ENCODE results near the gene TUBA3D. TPM values are rescaled to one million over a fixed set of nuclear protein-coding genes. Genes with fewer than 3 reads are reported as not detected.
"Not testable (repeated sequence)": the region's sequence is repeated elsewhere in the genome, so short reads cannot be mapped to it uniquely, and the experiment has no call there.

Gene TUBA3D
- total RNA-seq, 1 experiment from 2014 or later: not detected

- no CpG with 5 or more reads among the region's 40 CpGs for WGBS (ENCODE audit: extremely low coverage, insufficient read length, low lambda C conversion rate)
- peak overlapping the region; percentile 99 for H3K9ac ChIP-seq (ENCODE audit: extremely low read depth, insufficient read length, low read length)
- H3K18ac ChIP-seq (ENCODE audit: insufficient read length, low read depth, low read length): peak overlapping the region; percentile 91
- peak overlapping the region; percentile 59 for H3K56ac ChIP-seq (ENCODE audit: insufficient read length, low read depth, low read length)
- peak overlapping the region; percentile 61 for H3K27ac ChIP-seq (ENCODE audit: insufficient read length, low read depth, low read length)
- Mint-ChIP-seq H3K4me3 (peak overlapping the region; percentile 96), H3K27me3 (ENCODE audit: low read depth) (no peaks in the 10 kb centered on the region), H3K36me3 (ENCODE audit: insufficient read depth in 1 of 3, low read depth in 3 of 3) (peaks cover 10 to 23% (median 23%) of the 10 kb centered on the region in 3 experiments; a peak in 6 of 7 replicates), H3K4me1 (peaks cover 6 to 17% of the 10 kb centered on the region in 2 experiments; a peak in 3 of 4 replicates), H3K27ac (peak overlapping the region; percentile 98 to 99 (median 99)), H3K9me3 (peaks cover 0 to 2% of the 10 kb centered on the region in 2 experiments; a peak in 1 of 5 replicates)
- no peaks in the 10 kb centered on the region for H3K27me3 ChIP-seq (ENCODE audit: insufficient read depth, low read length)
- H3K4me2 ChIP-seq (ENCODE audit: insufficient read depth, insufficient read length, low read length): peak overlapping the region; percentile 93
- no peaks in the 10 kb centered on the region for H3K4me1 ChIP-seq (ENCODE audit: insufficient read depth, low read length)
- peak overlapping the region; percentile 91; the same call in 1 of the 2 replicates for H3K4ac ChIP-seq (ENCODE audit: low read depth, low read length)
- H4K8ac ChIP-seq (replicated peaks; ENCODE audit: insufficient read length, low read depth, low read length): no peak overlapping the region
- no peaks in the 10 kb centered on the region for H4K20me1 ChIP-seq (ENCODE audit: control insufficient read depth, insufficient read depth, insufficient read length)
- H4K91ac ChIP-seq (ENCODE audit: insufficient read length, low read depth, low read length): peak overlapping the region; percentile 96
- no peak overlapping the region for H2BK20ac ChIP-seq (ENCODE audit: low read depth, low read length, poor library complexity, severe bottlenecking)
- no peaks in the 10 kb centered on the region for H3K9me3 ChIP-seq (ENCODE audit: control insufficient read depth, low read depth, low read length)
- no peak overlapping the region for H2AK5ac ChIP-seq (ENCODE audit: insufficient read length, low read length)
- no peak overlapping the region for H3T11ph ChIP-seq (ENCODE audit: low read length)
- H4K5ac ChIP-seq (ENCODE audit: insufficient read length, low read depth, low read length): peak overlapping the region; percentile 97
- no peak for TF ChIP-seq CTCF (conservative IDR thresholded peaks at IDR 0.05)
- no peak overlapping the region for H2BK120ac ChIP-seq (ENCODE audit: low read depth, low read length, poor library complexity, severe bottlenecking)
- peak overlapping the region; percentile 97 for H3K14ac ChIP-seq (ENCODE audit: insufficient read depth, low read length)
- H3K79me2 ChIP-seq (ENCODE audit: insufficient read depth, low read length): peaks cover 20% of the 10 kb centered on the region; the same call in 1 of the 2 replicates
- no peak overlapping the region for H2BK15ac ChIP-seq (ENCODE audit: low read depth, low read length)
- H2BK12ac ChIP-seq (ENCODE audit: insufficient read length, low read depth, low read length): no peak overlapping the region
- H2AFZ ChIP-seq (ENCODE audit: low read length): no peak overlapping the region
- H3K23ac ChIP-seq (ENCODE audit: insufficient read length, low read depth, low read length): no peak overlapping the region
- peaks cover 4% of the 10 kb centered on the region for H3K23me2 ChIP-seq (ENCODE audit: insufficient read length, low read depth, low read length, poor library complexity, severe bottlenecking)
- peak overlapping the region; percentile 12 for H2BK5ac ChIP-seq (ENCODE audit: insufficient read length, low read length)
- DNase-seq: no peak
- H3K79me1 ChIP-seq (ENCODE audit: insufficient read depth, low read depth, low read length, poor library complexity, severe bottlenecking): peaks cover 3% of the 10 kb centered on the region
These were observed 17.5 kb downstream of the TUBA3D start for GRCh38 chr2:131493199-131493968.

GRCh38 chr2:131495506-131495905 is 19.6 kb downstream of the TUBA3D start:
- H3K9ac ChIP-seq (ENCODE audit: extremely low read depth, insufficient read length, low read length); H3K27ac ChIP-seq (ENCODE audit: insufficient read length, low read depth, low read length); H3K9me3 Mint-ChIP-seq; H3K4ac ChIP-seq (ENCODE audit: low read depth, low read length); H3K56ac ChIP-seq (ENCODE audit: insufficient read length, low read depth, low read length); H3K27me3 ChIP-seq (ENCODE audit: insufficient read depth, low read length); H2BK12ac ChIP-seq (ENCODE audit: insufficient read length, low read depth, low read length); H3K79me1 ChIP-seq (ENCODE audit: insufficient read depth, low read depth, low read length, poor library complexity, severe bottlenecking); H3K18ac ChIP-seq (ENCODE audit: insufficient read length, low read depth, low read length); H3K4me1 ChIP-seq (ENCODE audit: insufficient read depth, low read length); H4K5ac ChIP-seq (ENCODE audit: insufficient read length, low read depth, low read length); H3K14ac ChIP-seq (ENCODE audit: insufficient read depth, low read length); H4K20me1 ChIP-seq (ENCODE audit: control insufficient read depth, insufficient read depth, insufficient read length); H2BK120ac ChIP-seq (ENCODE audit: low read depth, low read length, poor library complexity, severe bottlenecking); H2AK5ac ChIP-seq (ENCODE audit: insufficient read length, low read length); H2BK15ac ChIP-seq (ENCODE audit: low read depth, low read length); H3K9me3 ChIP-seq (ENCODE audit: control insufficient read depth, low read depth, low read length); H3K27me3 Mint-ChIP-seq (ENCODE audit: low read depth); H4K91ac ChIP-seq (ENCODE audit: insufficient read length, low read depth, low read length); H2BK20ac ChIP-seq (ENCODE audit: low read depth, low read length, poor library complexity, severe bottlenecking); H2AFZ ChIP-seq (ENCODE audit: low read length); H4K8ac ChIP-seq (replicated peaks; ENCODE audit: insufficient read length, low read depth, low read length); H3K23ac ChIP-seq (ENCODE audit: insufficient read length, low read depth, low read length); H3K27ac Mint-ChIP-seq; DNase-seq; H3K4me2 ChIP-seq (ENCODE audit: insufficient read depth, insufficient read length, low read length); H3T11ph ChIP-seq (ENCODE audit: low read length); H2BK5ac ChIP-seq (ENCODE audit: insufficient read length, low read length); H3K23me2 ChIP-seq (ENCODE audit: insufficient read length, low read depth, low read length, poor library complexity, severe bottlenecking): not testable (repeated sequence)
- Mint-ChIP-seq H3K4me1 (peaks cover 4 to 14% of the 10 kb centered on the region in 2 experiments; a peak in 3 of 4 replicates), H3K4me3 (peak overlapping the region; percentile 35 to 42; a peak in 3 of 5 replicates), H3K36me3 (ENCODE audit: insufficient read depth in 1 of 3, low read depth in 3 of 3) (peaks cover 13 to 29% (median 27%) of the 10 kb centered on the region in 3 experiments; a peak in 6 of 7 replicates)
- WGBS (ENCODE audit: extremely low coverage, insufficient read length, low lambda C conversion rate): no CpG with 5 or more reads among the region's 1 CpG
- H3K79me2 ChIP-seq (ENCODE audit: insufficient read depth, low read length): peaks cover 20% of the 10 kb centered on the region; the same call in 1 of the 2 replicates
